Stimulated activated CD4-positive, alpha-beta T cell treated with anti-CD3 and anti-CD28 coated beads, Interleukin-12 subunit alpha, Interleukin-12 subunit beta, amount 100 ng/mL, for 48 hours (primary cell): ENCODE results near the gene SNX15.

Source experiments
- DNase-seq, 3 donors: peaks; one replicate each; pipeline ENCODE4 v3.0.0-alpha.2; 2020; ENCODE audit warnings: low read depth in 2 of 3, low spot score in 1 of 3

SNX15 gene

GRCh38 chr11:65083834-65084597 is 56.8 kb downstream of the SNX15 start, which contains the start of the genes CDCA5 and ZFPL1:
TSS of gene CDCA5 (minus strand) at chr11:65084040. CDS start at chr11:65083978, 62 bp downstream.
TSS of gene ZFPL1 (plus strand) at chr11:65084222. CDS start at chr11:65084699, 477 bp downstream.
- DNase-seq = peak; percentile 93 to 94 (median 94)

DNA sequence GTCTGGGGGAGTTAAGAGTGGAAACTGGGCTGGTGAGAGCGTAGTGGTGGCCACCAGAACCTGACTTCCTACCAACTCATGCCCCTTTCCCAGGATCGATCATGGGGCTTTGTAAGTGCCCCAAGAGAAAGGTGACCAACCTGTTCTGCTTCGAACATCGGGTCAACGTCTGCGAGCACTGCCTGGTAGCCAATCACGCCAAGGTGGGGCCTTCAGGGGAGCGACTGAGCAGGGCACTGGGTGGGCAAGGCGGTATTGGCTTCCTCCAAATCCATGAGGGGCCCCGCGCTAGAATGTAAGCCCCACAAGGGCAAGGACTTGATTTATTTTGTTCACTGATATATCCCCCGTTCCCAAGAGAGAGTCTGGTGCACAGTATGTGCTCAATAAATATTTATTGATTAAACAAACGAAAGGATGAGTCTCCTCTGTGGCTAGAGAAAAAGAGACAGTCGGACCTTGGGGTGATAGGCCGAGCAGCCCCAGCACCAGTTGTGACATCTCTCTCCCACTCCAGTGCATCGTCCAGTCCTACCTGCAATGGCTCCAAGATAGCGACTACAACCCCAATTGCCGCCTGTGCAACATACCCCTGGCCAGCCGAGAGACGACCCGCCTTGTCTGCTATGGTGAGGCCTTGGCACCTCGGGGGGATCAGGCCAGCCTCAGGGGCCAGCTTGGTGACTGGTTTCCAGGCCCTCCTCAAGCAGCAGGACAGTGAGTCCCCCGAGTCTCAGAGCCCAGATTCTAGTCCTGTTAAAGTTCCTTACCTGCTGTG is 57.5 kb downstream of the SNX15 start:
- no peak for DNase-seq

DNA sequence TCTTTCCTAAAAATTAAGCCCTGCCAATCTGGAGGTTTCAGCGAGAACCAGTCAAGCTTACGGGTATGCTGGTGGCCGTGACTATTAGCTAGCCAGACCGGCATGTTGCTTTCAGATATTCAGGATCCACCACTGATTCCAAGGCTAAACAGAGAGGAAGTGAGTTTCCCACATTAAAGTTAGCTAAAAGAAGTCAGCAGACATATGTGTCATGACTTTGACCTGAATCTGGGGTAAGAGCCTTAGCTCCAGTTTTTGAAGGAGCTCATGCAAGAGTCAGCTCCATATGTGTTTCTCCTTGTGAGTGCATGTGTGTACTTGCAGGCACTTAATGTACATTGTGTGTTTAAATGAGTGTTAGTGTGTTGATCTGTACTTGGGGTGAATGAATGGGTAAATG is 58.2 kb downstream of the SNX15 start:
- DNase-seq = no peak

- DNase-seq = no peak
These were observed 59.6 kb downstream of the SNX15 start for GRCh38 chr11:65086809-65087208.

DNA sequence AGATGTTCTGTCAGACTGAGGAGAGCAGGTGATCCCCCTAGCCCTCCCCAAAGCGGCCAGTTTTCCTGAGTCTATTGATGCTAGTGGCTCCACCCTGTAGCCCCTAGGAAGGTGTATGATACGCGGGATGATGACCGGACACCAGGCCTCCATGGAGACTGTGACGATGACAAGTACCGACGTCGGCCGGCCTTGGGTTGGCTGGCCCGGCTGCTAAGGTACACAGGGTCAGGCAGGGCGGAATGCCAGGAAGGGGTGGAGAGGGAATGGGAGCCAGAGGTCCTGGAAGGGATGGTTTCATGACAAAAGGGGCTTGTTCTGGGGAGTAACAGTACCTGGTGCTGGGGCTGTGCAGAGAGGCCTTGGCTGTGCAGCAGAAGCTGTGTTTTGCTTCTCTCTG is 60.0 kb downstream of the SNX15 start:
- DNase-seq = no peak

- DNase-seq = no peak
These were observed 60.6 kb downstream of the SNX15 start for GRCh38 chr11:65087827-65088226.

DNA sequence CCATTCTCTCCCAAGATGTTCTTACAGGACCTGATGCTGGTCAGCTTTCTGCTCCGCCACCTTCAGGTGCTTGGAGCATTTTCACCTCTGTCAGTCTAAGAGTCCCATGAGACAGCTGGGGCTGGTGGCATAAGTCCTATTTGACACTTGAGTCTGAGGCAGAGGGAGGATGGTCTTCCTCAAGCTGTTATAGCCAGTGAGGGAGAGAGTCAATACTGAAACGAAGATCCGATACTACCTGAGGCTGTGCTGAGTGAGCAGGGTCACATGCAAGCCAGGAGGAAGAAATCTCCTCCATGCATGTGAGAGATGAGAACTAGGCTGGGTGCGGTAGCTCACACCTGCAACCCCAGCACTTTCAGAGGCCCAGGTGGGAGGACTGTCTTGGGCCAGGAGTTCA is 62.4 kb downstream of the SNX15 start:
- no peak for DNase-seq
